Liver (tissue), 3 donors: ENCODE data around the gene TCOF1.

Experiments used
- RAD21 ChIP-seq, 2 donors: IDR thresholded peaks; 2 replicates each; pipeline ENCODE4 v1.6.1; 2016; ENCODE audit warnings: antibody characterized with exemption in 2 of 2, mild to moderate bottlenecking in 2 of 2
- RXRA ChIP-seq, 2 donors: IDR thresholded peaks; 2 replicates each; pipeline ENCODE4 v1.6.1; 2017 to 2018; ENCODE audit warnings: antibody characterized with exemption in 2 of 2, mild to moderate bottlenecking in 1 of 2
- SP1 ChIP-seq: IDR thresholded peaks from 2 replicates; pipeline ENCODE4 v1.6.1; 2018; ENCODE audit warnings: antibody characterized with exemption, mild to moderate bottlenecking
- YY1 ChIP-seq: IDR thresholded peaks from 2 replicates; pipeline ENCODE4 v1.6.1; 2016; ENCODE audit warnings: antibody characterized with exemption, mild to moderate bottlenecking
- TF ChIP-seq, protein P1 (sequence below): fragments of 150-350 bp; IDR thresholded peaks from 2 replicates; pipeline ENCODE4 v1.5.1; 2017; ENCODE audit warnings: improper control_type of control experiment, low read depth, low read length; ENCODE audit not compliant: missing input control
- TF ChIP-seq, protein P2 (sequence below): IDR thresholded peaks from 2 replicates; pipeline ENCODE4 v1.6.1; 2016; ENCODE audit warnings: antibody characterized with exemption
- TF ChIP-seq, protein P3 (sequence below): IDR thresholded peaks from 2 replicates; pipeline ENCODE4 v1.6.1; 2016; ENCODE audit warnings: antibody characterized with exemption, mild to moderate bottlenecking
- donor health status: healthy.
- donor health status: healthy.

DNA sequence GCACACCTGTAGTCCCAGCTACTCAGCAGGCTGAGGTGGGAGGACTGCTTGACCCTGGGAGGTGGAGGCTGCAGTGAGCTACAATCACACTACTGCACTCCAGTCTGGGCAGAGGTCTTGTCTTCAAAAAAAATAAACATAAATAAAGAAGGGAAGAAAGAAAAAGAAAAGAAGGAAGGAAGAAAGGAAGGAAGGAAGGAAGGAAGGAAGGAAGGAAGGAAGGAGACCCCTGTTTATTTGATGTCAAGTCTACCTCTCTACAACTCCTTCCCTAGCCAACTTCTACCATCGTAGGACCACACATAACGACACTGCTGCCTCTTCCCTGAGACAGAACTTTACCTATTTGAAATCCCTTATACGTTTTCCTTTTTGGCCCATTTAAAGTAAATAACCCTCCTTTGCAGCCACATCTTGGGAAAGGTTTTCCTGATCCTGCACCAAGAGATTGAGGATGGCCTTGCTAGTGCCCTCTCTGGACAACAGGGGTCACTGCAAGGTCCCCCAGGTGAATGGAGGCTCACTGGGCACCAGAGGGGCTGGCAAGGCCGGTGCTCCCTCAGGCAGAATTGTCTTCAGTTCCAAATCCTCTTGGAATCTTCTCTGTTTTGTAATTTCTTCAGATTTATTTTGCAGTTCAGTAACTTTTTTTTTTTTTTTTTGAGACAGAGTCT is 81.5 kb downstream of the TCOF1 start:
- TF ChIP-seq, protein P1, sequence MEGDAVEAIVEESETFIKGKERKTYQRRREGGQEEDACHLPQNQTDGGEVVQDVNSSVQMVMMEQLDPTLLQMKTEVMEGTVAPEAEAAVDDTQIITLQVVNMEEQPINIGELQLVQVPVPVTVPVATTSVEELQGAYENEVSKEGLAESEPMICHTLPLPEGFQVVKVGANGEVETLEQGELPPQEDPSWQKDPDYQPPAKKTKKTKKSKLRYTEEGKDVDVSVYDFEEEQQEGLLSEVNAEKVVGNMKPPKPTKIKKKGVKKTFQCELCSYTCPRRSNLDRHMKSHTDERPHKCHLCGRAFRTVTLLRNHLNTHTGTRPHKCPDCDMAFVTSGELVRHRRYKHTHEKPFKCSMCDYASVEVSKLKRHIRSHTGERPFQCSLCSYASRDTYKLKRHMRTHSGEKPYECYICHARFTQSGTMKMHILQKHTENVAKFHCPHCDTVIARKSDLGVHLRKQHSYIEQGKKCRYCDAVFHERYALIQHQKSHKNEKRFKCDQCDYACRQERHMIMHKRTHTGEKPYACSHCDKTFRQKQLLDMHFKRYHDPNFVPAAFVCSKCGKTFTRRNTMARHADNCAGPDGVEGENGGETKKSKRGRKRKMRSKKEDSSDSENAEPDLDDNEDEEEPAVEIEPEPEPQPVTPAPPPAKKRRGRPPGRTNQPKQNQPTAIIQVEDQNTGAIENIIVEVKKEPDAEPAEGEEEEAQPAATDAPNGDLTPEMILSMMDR: peak; percentile 35
- TF ChIP-seq, protein P2, sequence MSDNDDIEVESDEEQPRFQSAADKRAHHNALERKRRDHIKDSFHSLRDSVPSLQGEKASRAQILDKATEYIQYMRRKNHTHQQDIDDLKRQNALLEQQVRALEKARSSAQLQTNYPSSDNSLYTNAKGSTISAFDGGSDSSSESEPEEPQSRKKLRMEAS: no peak
- TF ChIP-seq RAD21 (IDR thresholded peaks at IDR 0.05): peak in 1 of 2 donors; percentile 57
- TF ChIP-seq YY1: no peak
- TF ChIP-seq SP1: no peak
- peak in 1 of 2 donors; percentile 48 for TF ChIP-seq RXRA (IDR thresholded peaks at IDR 0.05)
- TF ChIP-seq, protein P3, sequence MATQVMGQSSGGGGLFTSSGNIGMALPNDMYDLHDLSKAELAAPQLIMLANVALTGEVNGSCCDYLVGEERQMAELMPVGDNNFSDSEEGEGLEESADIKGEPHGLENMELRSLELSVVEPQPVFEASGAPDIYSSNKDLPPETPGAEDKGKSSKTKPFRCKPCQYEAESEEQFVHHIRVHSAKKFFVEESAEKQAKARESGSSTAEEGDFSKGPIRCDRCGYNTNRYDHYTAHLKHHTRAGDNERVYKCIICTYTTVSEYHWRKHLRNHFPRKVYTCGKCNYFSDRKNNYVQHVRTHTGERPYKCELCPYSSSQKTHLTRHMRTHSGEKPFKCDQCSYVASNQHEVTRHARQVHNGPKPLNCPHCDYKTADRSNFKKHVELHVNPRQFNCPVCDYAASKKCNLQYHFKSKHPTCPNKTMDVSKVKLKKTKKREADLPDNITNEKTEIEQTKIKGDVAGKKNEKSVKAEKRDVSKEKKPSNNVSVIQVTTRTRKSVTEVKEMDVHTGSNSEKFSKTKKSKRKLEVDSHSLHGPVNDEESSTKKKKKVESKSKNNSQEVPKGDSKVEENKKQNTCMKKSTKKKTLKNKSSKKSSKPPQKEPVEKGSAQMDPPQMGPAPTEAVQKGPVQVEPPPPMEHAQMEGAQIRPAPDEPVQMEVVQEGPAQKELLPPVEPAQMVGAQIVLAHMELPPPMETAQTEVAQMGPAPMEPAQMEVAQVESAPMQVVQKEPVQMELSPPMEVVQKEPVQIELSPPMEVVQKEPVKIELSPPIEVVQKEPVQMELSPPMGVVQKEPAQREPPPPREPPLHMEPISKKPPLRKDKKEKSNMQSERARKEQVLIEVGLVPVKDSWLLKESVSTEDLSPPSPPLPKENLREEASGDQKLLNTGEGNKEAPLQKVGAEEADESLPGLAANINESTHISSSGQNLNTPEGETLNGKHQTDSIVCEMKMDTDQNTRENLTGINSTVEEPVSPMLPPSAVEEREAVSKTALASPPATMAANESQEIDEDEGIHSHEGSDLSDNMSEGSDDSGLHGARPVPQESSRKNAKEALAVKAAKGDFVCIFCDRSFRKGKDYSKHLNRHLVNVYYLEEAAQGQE: no peak
